Fibroblast of the aortic adventitia (primary cell): ENCODE measurements around the gene SNED1. TPM values are rescaled to one million over a fixed set of nuclear protein-coding genes. Genes with fewer than 3 reads are reported as not detected.

Experiments
- DNase-seq: peaks from one replicate; pipeline ENCODE4 v3.0.0-alpha.2; 2010; ENCODE audit warnings: low read depth
- H3K4me3 ChIP-seq: 2 replicates; pipeline ENCODE4 v1.5.1; 2011; ENCODE audit warnings: low read depth, mild to moderate bottlenecking, control low read depth, low read length, moderate library complexity
- total RNA-seq: library from RNA; depleted of rRNA; stranded (reverse); fragments of >200 nt; gene quantifications from 2 replicates; pipeline ENCODE4 v1.2.3, GENCODE V29; 2012; ENCODE audit warnings: low replicate concordance
- TF ChIP-seq, protein P1 (sequence below): IDR thresholded peaks from 2 replicates; pipeline ENCODE4 v1.5.1; 2011; ENCODE audit warnings: mild to moderate bottlenecking, low read length, control low read depth, inconsistent platforms; ENCODE audit not compliant: insufficient read depth

SNED1 gene
- total RNA-seq, 1 donor = 77.5 TPM

DNA sequence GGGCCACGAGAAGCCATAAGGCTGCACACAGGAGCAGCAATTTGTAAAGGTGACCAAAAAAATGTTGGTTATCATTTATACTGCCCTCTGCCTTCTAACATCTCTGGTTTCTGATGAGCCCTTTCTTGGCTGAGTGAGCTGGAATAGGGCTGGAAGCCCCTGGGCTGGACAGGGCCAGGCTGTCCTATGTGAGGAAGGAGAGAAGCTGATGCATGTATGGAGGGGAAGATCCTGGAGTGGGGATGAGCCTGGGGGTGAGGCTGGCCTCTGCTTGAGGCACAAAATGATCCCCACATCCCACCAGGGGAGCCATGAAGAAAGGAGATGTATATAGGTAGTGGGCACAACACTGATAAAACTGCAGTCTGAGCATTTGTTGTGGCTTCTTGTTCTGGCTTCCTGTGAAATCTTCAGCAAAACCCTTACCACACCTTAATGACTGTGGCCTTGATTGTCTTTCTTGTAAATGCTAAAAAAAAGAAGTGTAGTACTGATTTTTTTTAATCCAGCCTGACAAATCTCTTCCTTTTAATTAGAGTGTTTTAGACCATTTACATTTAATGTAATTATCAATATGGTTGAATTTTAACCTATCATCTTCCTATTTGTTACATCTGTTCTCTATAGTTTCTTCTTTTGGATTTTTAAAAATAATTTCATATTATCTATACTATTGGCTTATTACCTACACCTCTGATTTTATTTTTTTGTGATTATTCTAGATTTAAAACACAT lies 5.6 kb downstream of the SNED1 start:
- no peak overlapping the region for H3K4me3 ChIP-seq
- TF ChIP-seq, protein P1, sequence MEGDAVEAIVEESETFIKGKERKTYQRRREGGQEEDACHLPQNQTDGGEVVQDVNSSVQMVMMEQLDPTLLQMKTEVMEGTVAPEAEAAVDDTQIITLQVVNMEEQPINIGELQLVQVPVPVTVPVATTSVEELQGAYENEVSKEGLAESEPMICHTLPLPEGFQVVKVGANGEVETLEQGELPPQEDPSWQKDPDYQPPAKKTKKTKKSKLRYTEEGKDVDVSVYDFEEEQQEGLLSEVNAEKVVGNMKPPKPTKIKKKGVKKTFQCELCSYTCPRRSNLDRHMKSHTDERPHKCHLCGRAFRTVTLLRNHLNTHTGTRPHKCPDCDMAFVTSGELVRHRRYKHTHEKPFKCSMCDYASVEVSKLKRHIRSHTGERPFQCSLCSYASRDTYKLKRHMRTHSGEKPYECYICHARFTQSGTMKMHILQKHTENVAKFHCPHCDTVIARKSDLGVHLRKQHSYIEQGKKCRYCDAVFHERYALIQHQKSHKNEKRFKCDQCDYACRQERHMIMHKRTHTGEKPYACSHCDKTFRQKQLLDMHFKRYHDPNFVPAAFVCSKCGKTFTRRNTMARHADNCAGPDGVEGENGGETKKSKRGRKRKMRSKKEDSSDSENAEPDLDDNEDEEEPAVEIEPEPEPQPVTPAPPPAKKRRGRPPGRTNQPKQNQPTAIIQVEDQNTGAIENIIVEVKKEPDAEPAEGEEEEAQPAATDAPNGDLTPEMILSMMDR = no peak
- DNase-seq = no peak

DNA sequence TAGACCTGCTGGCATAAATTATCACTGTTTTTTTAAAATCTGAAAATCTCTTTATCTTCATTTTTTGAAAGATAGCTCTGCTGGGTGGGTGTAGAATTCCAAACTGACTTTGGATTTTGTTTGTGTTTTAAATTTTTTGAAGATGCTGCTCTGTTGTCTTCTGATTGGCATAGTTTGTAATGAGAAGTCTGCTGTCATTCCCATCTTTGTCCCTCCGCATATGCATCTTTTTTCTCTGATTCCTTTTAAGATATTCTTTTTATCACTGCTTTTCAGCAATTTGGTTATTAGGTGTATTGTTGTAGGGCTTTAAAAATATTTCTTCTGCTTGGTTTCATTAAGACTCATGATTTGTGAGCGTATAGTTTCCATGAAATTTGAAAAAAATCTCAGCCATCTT lies 7.2 kb downstream of the SNED1 start:
- H3K4me3 ChIP-seq = no peak overlapping the region
- no peak for DNase-seq
- TF ChIP-seq, protein P1 = no peak

DNA sequence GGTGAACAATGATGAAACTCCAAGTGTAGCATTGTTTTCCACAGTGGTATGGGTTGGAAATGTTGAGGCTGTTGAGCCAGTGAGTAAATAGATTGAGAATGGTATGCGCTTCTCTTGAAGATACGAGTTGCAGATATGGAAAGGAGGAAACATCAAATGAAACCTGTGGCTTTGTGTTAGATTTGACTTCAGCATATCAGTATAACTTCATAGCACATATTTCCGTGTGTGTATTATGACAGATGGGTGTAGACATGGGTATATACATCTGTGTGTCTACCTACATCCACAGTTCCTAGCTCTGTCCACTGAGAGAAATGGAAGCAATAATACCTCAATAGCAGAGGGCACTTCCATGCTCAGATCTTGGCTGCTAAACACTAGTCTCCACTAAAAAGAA lies 8.0 kb downstream of the SNED1 start:
- DNase-seq = no peak
- H3K4me3 ChIP-seq = no peak overlapping the region
- TF ChIP-seq, protein P1 = no peak

DNA sequence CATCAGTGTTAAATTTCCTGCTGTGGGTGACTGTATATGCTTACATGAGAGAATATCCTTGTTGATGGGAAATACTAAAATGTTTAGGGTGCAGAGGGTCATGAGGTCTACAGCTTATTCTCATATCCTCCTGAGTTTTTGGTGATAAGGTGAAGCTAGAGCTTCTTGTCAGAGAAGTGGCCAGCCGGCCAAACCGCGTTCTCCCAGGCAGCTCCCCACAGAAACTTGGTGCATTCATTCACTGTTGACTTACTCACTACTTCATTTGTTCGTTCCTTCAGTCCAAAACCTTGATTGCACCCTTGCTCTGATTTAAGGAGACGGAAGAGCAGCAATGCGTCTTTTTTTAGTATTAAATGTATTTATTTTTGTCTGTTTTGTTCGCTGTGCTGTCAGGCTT lies 8.7 kb downstream of the SNED1 start:
- no peak overlapping the region for H3K4me3 ChIP-seq
- no peak for DNase-seq
- TF ChIP-seq, protein P1 = no peak

DNA sequence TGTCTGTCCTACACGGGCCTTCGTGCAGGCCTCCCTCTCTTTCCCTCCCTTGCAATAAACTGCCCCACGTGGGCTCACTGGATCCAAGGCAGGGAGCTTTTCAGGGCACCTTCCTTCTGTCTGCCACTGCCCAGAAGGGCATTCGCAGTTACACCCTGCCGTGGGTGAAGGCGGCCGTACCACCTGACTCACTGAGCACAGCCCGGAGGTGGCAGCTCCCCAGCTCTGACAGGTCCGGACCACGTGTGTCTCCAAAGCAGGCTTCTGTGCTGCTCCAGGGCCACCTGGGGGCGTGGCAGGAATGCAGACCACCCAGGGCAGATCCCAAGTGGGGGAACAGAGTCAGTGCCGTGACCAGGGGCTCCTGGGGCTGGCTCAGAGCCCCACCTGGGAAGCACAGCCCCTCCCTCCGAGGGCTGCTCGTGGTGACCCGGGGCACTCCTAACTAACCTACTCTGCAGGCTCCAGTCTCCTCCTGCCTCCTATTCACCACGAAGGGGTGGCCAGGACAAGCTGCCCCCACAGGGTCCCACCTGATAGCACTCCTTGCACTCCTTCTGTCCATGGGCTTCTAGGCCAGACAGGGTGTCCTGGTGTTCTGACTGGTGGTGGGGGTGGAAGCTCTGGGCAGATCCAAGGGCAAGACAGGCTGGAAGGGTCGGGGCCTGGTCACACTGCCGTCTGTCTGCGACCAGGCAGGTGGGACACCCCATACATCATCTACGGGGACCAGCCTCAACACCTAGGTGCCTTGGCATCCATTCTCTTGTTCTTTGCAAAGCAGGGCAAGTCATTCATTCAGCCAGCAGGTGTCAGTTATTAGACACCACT lies 9.7 kb downstream of the SNED1 start:
- H3K4me3 ChIP-seq = no peak overlapping the region
- TF ChIP-seq, protein P1 = no peak
- DNase-seq = no peak

- no peak overlapping the region for H3K4me3 ChIP-seq
- DNase-seq = no peak
Measured at GRCh38 chr2:241008711-241009121, 10.3 kb downstream of the SNED1 start.

More at GRCh38 chr2:241008711-241009121, 10.3 kb downstream of the SNED1 start:
- TF ChIP-seq, protein P1 = no peak
